Mesendoderm (in vitro differentiated cells): Measurements from ENCODE around the gene MRGPRE.
"Not testable (repeated sequence)": the region's sequence is repeated elsewhere in the genome, so short reads cannot be mapped to it uniquely, and the experiment has no call there.

ENCODE experiments used
- DNase-seq: peaks from one replicate; pipeline ENCODE4 v3.0.0; 2013
- H2AK5ac ChIP-seq: 2 replicates; pipeline ENCODE4 v1.6.1; 2013; ENCODE audit warnings: low read length, inconsistent platforms
- H2BK120ac ChIP-seq: 2 replicates; pipeline ENCODE4 v1.6.1; 2013; ENCODE audit warnings: low read depth, mild to moderate bottlenecking, low read length, moderate library complexity, mixed read lengths
- H2BK15ac ChIP-seq: replicated peaks from 2 replicates; pipeline ENCODE4 v1.6.1; 2013; ENCODE audit warnings: low read depth, mild to moderate bottlenecking, moderate library complexity
- H2BK5ac ChIP-seq: 2 replicates; pipeline ENCODE4 v1.6.1; 2013; ENCODE audit warnings: low read length, inconsistent platforms
- H3K18ac ChIP-seq: 2 replicates; pipeline ENCODE4 v1.6.1; 2013; ENCODE audit warnings: mild to moderate bottlenecking, low read length, mixed read lengths
- H3K23ac ChIP-seq: one replicate; pipeline ENCODE4 v1.6.1; 2013; ENCODE audit warnings: low read length
- H3K27ac ChIP-seq: 2 replicates; pipeline ENCODE4 v1.5.1; 2013; ENCODE audit warnings: low read depth, mild to moderate bottlenecking, inconsistent platforms, low read length, moderate library complexity
- H3K27me3 ChIP-seq: 2 replicates; pipeline ENCODE4 v1.6.1; 2013; ENCODE audit warnings: low read length, control low read depth, mild to moderate bottlenecking, inconsistent platforms; ENCODE audit not compliant: insufficient read depth, poor library complexity
- H3K36me3 ChIP-seq: 2 replicates; pipeline ENCODE4 v1.6.1; 2013; ENCODE audit warnings: low read length, inconsistent platforms; ENCODE audit not compliant: control insufficient read depth, insufficient read depth
- H3K4ac ChIP-seq: one replicate; pipeline ENCODE4 v1.6.1; 2013; ENCODE audit warnings: low read depth, mild to moderate bottlenecking, low read length, moderate library complexity
- H3K4me1 ChIP-seq: 2 replicates; pipeline ENCODE4 v1.6.1; 2013; ENCODE audit warnings: low read depth, low read length, inconsistent platforms; ENCODE audit not compliant: control insufficient read depth
- H3K4me2 ChIP-seq: 2 replicates; pipeline ENCODE4 v1.6.1; 2013; ENCODE audit warnings: low read length
- H3K4me3 ChIP-seq: 2 replicates; pipeline ENCODE4 v1.5.1; 2013; ENCODE audit warnings: mild to moderate bottlenecking, low read length
- H3K56ac ChIP-seq: one replicate; pipeline ENCODE4 v1.6.1; 2013; ENCODE audit warnings: low read length
- H3K79me1 ChIP-seq: 2 replicates; pipeline ENCODE4 v1.6.1; 2013; ENCODE audit warnings: low read length, inconsistent platforms
- H3K79me2 ChIP-seq: 2 replicates; pipeline ENCODE4 v1.6.1; 2013; ENCODE audit warnings: mild to moderate bottlenecking, low read length; ENCODE audit not compliant: control insufficient read depth, insufficient read depth
- H3K9ac ChIP-seq: 2 replicates; pipeline ENCODE4 v1.6.1; 2013; ENCODE audit warnings: low read length, inconsistent platforms
- H4K5ac ChIP-seq: one replicate; pipeline ENCODE4 v1.6.1; 2013; ENCODE audit warnings: low read length
- H4K8ac ChIP-seq: one replicate; pipeline ENCODE4 v1.6.1; 2013; ENCODE audit warnings: low read depth, mild to moderate bottlenecking, control low read depth, low read length, moderate library complexity
- WGBS: extraction: QIAGEN DNeasy Blood & Tissue Kit; methylation state at CpG from one replicate; pipeline ENCODE4 v1.1.7; 2013; ENCODE audit warnings: low lambda C conversion rate, missing lambda C conversion rate; ENCODE audit not compliant: insufficient coverage; ENCODE audit errors: extremely low coverage; 5-methylcytosine and 5-hydroxymethylcytosine counted together

The MRGPRE gene

DNA sequence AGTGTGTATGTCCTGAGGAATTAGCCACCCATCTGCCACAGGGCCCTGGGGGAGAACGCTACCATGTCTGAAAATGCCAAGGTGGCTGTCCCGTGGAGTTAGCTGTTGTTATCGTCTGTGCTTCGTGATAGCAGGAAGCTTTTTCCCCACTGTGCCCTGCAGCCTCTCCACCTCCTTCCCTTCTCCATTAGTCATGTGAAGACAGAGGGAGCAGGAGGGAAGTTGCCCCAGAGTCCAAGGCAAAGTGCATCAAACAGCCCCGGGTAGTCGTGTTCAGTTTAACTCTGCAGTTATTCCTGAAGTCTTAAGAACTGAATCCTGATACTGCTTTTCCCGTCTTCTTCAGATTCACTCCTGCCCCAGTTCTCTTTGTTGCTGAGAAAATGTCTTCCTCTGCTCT is 30.3 kb upstream of the MRGPRE start:
- DNase-seq, H3K27me3 ChIP-seq, H4K8ac ChIP-seq, H2BK5ac ChIP-seq, H3K23ac ChIP-seq, H3K4me3 ChIP-seq, H3K4me1 ChIP-seq, H4K5ac ChIP-seq, H2BK15ac ChIP-seq, H3K36me3 ChIP-seq, H3K79me1 ChIP-seq, H3K9ac ChIP-seq, H2AK5ac ChIP-seq, H3K4ac ChIP-seq, H2BK120ac ChIP-seq, H3K79me2 ChIP-seq, H3K4me2 ChIP-seq, H3K56ac ChIP-seq, H3K27ac ChIP-seq, H3K18ac ChIP-seq: not testable (repeated sequence)
- no CpG with 5 or more reads among the region's 7 CpGs for WGBS

DNA sequence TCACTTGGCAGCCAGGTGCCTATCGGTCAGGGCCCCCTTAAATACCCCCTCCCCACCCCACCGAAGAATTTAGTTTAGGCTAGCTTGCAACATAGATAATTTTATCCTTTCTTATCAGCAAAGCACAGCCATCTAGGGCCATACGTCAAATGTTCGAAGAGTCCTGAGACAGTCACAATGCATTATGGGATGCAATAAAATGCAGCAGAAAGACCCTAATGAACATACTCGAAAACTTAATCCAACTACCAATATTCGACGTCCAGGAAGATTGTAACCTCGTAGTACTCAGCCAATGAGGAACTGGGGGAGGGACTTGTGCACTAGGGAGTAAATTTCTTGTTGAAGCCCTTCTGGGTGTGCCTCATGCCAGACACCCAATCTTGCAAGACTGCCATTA is 29.6 kb upstream of the MRGPRE start:
- H3K27ac ChIP-seq, DNase-seq, H4K5ac ChIP-seq, H3K4ac ChIP-seq, H3K4me1 ChIP-seq, H3K27me3 ChIP-seq, H3K56ac ChIP-seq, H3K4me3 ChIP-seq, H3K18ac ChIP-seq, H3K79me1 ChIP-seq, H2BK15ac ChIP-seq, H3K9ac ChIP-seq, H3K79me2 ChIP-seq, H3K23ac ChIP-seq, H4K8ac ChIP-seq, H2AK5ac ChIP-seq, H3K4me2 ChIP-seq, H3K36me3 ChIP-seq, H2BK5ac ChIP-seq, H2BK120ac ChIP-seq: not testable (repeated sequence)
- no CpG with 5 or more reads among the region's 8 CpGs for WGBS

DNA sequence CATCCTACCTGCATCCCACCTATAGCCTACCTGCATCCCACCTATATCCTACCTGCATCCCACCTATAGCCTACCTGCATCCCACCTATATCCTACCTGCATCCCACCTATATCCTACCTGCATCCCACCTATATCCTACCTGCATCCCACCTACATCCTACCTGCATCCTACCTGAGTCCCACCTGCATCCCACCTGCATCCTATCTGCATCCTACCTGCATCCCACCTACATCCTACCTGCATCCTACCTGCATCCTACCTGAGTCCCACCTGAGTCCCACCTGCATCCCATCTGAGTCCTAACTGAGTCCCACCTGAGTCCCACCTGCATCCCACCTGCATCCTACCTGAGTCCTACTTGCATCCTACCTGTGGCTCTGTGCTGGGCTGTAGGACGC is 25.3 kb upstream of the MRGPRE start:
- not testable (repeated sequence) for H3K79me2 ChIP-seq, H3K4me1 ChIP-seq, H2AK5ac ChIP-seq, DNase-seq, H2BK15ac ChIP-seq, H3K4ac ChIP-seq, H3K36me3 ChIP-seq, H3K4me3 ChIP-seq, H2BK5ac ChIP-seq, H3K56ac ChIP-seq, H2BK120ac ChIP-seq, H3K27ac ChIP-seq, H3K4me2 ChIP-seq, H3K79me1 ChIP-seq, H4K8ac ChIP-seq, H3K23ac ChIP-seq, H3K9ac ChIP-seq, H3K27me3 ChIP-seq, H3K18ac ChIP-seq, H4K5ac ChIP-seq
- WGBS: no CpG with 5 or more reads among the region's 1 CpG

DNA sequence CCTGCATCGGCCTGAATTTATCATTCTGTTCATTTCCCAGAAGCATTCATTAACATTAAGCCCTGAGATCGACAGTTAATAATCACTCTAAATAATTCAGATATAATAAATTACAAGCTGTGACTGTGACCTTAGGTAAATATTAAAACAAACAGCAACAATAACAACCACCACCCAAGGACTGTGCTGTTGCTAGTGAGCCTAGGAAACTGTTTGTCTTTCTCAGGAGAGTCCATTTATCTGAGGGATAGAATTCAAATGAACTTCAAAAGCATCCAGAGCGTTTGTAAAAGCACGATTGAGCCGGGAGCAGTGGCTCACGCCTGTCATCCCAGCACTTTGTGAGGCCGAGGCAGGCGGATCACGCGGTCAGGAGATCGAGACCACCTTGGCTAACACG is 23.0 kb upstream of the MRGPRE start:
- H3K56ac ChIP-seq, H3K79me1 ChIP-seq, H3K4me2 ChIP-seq, H3K18ac ChIP-seq, H2BK5ac ChIP-seq, H3K27ac ChIP-seq, H3K27me3 ChIP-seq, H3K23ac ChIP-seq, H2BK15ac ChIP-seq, H3K4me1 ChIP-seq, H3K9ac ChIP-seq, H3K36me3 ChIP-seq, H3K4me3 ChIP-seq, H3K4ac ChIP-seq, H3K79me2 ChIP-seq, H4K8ac ChIP-seq, H2BK120ac ChIP-seq, DNase-seq, H4K5ac ChIP-seq, H2AK5ac ChIP-seq: not testable (repeated sequence)
- no CpG with 5 or more reads among the region's 12 CpGs for WGBS

DNA sequence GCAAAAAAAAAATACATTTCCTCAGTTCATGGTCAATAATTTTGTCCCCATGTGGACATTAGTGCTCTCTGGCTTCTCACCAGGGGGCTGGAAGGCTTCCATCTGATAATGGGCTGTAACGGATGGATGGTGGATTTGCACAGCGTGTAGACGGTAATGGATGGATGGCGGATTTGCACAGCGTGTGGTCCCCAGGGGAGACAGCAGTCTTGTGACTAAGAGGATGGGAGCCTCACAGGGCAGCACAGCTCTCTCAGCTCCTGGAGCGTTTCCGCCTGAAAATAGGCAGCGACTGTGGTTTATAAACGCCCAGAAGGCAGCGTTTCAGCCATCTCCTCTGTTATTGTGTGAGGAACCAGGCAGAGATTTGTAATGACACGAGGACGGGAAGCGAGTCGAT is 22.6 kb upstream of the MRGPRE start:
- not testable (repeated sequence) for H3K4me3 ChIP-seq, H3K79me1 ChIP-seq, H4K8ac ChIP-seq, H2BK5ac ChIP-seq, H3K4me1 ChIP-seq, H3K79me2 ChIP-seq, H3K27ac ChIP-seq, H2BK120ac ChIP-seq, DNase-seq, H4K5ac ChIP-seq, H3K36me3 ChIP-seq, H3K23ac ChIP-seq, H2BK15ac ChIP-seq, H3K56ac ChIP-seq, H3K18ac ChIP-seq, H3K27me3 ChIP-seq, H3K9ac ChIP-seq, H2AK5ac ChIP-seq, H3K4ac ChIP-seq, H3K4me2 ChIP-seq
- WGBS: no CpG with 5 or more reads among the region's 14 CpGs

DNA sequence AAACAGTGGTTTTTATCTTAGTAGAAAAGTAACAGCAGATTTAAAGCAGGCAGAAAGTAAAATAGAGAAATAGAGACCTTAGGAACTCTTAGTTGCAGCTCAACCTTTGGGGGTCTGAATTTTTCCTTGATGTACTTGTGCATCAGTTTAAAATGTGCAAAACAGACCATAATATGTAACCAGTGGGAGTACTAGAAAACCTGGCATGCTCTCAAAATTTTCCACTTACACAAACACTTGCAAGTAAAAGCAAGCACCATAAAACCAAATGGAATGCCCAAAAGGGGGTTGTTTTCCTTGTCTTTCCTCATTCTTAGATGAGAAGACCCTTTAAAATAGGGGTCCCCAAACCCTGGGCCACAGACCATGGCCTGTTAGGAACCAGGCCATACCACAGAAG is 12.9 kb upstream of the MRGPRE start:
- peaks cover 2% of the 10 kb centered on the region for H3K4me1 ChIP-seq
- no peak for DNase-seq
- no peak overlapping the region for H3K9ac ChIP-seq
- no peak overlapping the region for H3K4me2 ChIP-seq
- H3K27ac ChIP-seq: no peak overlapping the region
- H3K27me3 ChIP-seq: no peaks in the 10 kb centered on the region
- H2BK120ac ChIP-seq: no peak overlapping the region
- no peaks in the 10 kb centered on the region for H3K36me3 ChIP-seq
- H2BK5ac ChIP-seq: no peak overlapping the region
- no peak overlapping the region for H3K56ac ChIP-seq
- H3K79me2 ChIP-seq: no peaks in the 10 kb centered on the region
- no peaks in the 10 kb centered on the region for H3K79me1 ChIP-seq
- H4K8ac ChIP-seq: no peak overlapping the region
- H3K4me3 ChIP-seq: no peak overlapping the region
- H3K4ac ChIP-seq: no peak overlapping the region
- H2BK15ac ChIP-seq: no peak overlapping the region
- no peak overlapping the region for H2AK5ac ChIP-seq
- H3K23ac ChIP-seq: no peak overlapping the region
- no peak overlapping the region for H4K5ac ChIP-seq
- H3K18ac ChIP-seq: no peak overlapping the region
